Ishikawa (cell line): ENCODE measurements around the gene USP9Y.

Source experiments
- EP300 ChIP-seq: IDR thresholded peaks from 2 replicates; pipeline ENCODE4 v1.6.1; 2012; ENCODE audit warnings: borderline replicate concordance
- USF1 ChIP-seq: IDR thresholded peaks from 2 replicates; pipeline ENCODE4 v1.6.1; 2012

DNA sequence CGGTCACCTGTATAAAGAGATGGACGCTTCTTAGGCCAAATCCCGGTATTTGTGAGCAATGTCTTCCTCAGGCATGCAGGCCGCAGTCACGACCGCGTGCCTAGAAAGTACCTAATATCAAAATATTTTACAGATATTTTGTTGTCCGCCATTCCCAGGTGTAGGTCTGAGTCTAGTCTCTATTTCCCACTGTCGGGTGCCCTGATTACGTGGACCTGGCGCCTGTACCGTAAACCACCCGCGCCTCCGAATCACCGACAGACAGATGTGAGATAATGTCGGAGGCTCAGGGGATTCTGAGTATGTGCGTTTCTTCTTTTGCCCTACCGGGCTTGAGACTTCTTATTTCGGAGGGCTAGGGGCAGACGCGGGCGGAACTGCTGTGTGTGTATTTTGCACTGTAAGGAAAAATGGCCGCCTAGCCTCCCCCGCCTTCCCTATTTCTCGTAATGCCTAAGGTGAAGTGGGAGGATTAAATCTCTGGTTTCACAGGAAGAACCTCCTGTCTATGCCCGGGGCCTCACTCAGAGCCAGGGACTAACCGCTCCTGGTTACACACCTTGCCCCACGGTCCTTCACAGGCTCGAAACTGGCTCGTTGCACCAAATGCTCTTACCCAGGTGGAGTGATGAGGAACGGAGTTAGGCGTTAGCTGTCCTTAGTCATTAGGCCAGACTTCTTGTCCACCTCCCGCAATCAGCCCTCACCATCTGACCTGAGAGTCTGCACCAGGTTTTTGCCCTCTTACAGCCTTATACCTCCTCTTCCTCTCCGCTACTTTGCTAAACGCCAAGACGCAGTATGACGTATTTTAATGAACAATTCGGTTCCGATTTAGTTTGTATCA, 38.1 kb upstream of the USP9Y start:
- TF ChIP-seq EP300 (no peak), USF1 (no peak)
